Mucosa of rectum (tissue), 2 donors: ENCODE measurements around the gene TMEM150B.

Experiments used
- H3K27ac ChIP-seq, 2 donors: one replicate each; pipeline ENCODE4 v1.7.0; 2013; ENCODE audit warnings: inconsistent platforms in 2 of 2, low read depth in 2 of 2, low read length in 2 of 2
- H3K27me3 ChIP-seq, 2 donors: one replicate each; pipeline ENCODE4 v1.7.0; 2013; ENCODE audit warnings: low read length in 2 of 2; ENCODE audit not compliant: control insufficient read depth in 2 of 2, insufficient read depth in 2 of 2
- H3K36me3 ChIP-seq, 2 donors: one replicate each; pipeline ENCODE4 v1.7.0; 2013; ENCODE audit warnings: low read length in 2 of 2; ENCODE audit not compliant: control insufficient read depth in 2 of 2, insufficient read depth in 2 of 2
- H3K4me1 ChIP-seq, 2 donors: one replicate each; pipeline ENCODE4 v1.7.0; 2013; ENCODE audit warnings: low read length in 2 of 2, mild to moderate bottlenecking in 1 of 2; ENCODE audit not compliant: control insufficient read depth in 2 of 2, insufficient read depth in 2 of 2
- H3K4me3 ChIP-seq, 2 donors: one replicate each; pipeline ENCODE4 v1.7.0; 2013; ENCODE audit warnings: low read length in 2 of 2
- H3K9ac ChIP-seq, 2 donors: one replicate each; pipeline ENCODE4 v1.7.0; 2013; ENCODE audit warnings: low read length in 2 of 2, low read depth in 1 of 2, mild to moderate bottlenecking in 1 of 2
- H3K9me3 ChIP-seq, 2 donors: one replicate each; pipeline ENCODE4 v1.7.0; 2013; ENCODE audit warnings: low read length in 2 of 2; ENCODE audit not compliant: control insufficient read depth in 2 of 2
- donor health status: healthy.
- donor health status: Normal muscosa, but diverticular disease.

The TMEM150B gene

DNA sequence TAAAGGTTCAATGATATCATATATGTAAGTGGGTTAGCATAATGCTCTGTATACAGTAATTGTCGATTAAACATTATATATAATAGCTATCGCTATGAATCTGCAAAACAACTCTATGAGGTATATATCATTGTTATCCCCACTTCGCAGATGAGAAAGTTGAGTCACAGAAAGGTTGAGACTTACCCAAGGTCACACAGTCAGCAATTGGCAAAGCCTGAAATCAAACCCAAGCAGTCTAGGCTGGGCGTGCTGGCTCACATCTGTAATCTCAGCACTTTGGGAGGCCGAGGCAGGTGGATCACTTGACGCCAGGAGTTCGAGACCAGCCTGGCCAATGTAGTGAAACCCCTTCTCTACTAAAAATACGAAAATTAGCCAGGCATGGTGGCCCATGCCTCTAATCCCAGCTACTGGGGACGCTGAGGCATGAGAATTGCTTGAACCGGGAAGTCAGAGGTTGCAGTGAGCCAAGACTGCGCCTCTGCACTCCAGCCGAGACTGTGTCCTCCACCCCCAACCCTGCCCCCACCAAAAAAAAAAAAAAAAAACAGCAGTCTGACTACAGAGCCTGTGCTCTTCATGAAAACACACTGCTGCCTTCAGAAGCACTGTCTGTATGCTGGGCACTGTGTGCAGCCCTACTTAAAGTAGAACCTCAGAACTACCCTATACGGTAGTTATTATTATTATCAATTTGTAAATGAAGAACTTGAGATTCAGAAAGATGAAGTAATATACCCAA lies 46.6 kb downstream of the TMEM150B start:
- no peak overlapping the region for H3K9ac ChIP-seq
- no peaks in the 10 kb centered on the region for H3K9me3 ChIP-seq
- H3K4me3 ChIP-seq: peak overlapping the region; percentile 42 to 86
- H3K27me3 ChIP-seq: peaks cover 0 to 6% of the 10 kb centered on the region in 2 donors
- no peak overlapping the region for H3K27ac ChIP-seq
- H3K4me1 ChIP-seq: peaks cover 12 to 15% of the 10 kb centered on the region in 2 donors
- H3K36me3 ChIP-seq: peaks cover 12 to 19% of the 10 kb centered on the region in 2 donors

DNA sequence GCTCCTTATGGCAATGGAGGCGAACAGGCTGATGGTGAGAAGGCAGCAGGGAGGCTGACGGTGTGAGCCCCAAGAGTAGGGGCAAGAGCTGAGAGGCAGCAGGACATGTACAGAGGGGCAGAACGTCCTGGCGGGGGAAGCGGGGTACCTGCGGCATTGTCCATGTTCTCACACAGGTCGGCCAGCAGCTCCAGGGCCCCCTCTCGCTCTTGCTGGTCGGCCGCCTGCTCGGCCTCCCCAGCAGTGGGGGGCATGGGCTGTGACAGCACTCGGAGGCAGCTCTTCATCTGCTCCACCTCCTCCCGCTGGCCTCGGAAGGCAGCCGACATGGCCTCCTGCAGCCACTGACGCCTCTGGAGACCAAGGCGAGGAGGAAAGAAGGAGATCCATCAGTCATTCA lies 47.6 kb downstream of the TMEM150B start:
- peaks cover 14 to 24% of the 10 kb centered on the region in 2 donors for H3K36me3 ChIP-seq

DNA sequence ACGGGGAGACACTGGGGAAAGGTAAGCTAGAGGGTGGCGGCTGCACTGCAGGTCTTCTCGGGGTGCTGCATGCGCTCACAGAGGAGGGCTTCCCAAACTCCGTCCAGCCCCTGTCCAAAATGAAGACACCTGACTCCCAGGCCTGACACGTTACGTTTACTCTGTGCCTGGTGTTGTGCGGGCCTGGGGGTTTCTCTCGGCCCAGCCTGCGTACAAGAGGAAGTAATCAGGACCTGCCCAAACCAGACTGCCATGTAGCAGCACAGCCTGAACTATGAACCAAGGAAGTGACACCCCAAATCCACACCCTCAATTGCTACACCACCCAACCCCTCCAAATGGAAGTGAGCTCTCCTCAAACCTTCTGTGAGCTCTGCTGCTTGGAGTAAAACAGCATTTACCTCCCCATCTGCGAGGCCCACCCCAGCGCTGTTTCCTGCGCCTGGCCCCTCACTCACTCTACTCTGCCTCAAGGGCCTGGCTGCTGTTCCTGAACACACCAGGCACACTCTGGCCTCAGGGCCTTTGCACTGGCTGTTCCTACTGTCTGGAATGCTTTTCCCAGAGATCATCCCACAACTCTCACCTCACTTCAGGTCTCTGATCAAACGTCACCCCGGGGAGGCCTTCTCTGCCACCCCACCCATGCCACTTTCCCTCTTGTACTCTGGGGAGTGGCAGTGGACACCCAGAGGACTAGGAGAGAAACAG lies 48.3 kb downstream of the TMEM150B start:
- no peaks in the 10 kb centered on the region for H3K27me3 ChIP-seq
- H3K9me3 ChIP-seq: no peaks in the 10 kb centered on the region
- H3K36me3 ChIP-seq: peaks cover 17 to 26% of the 10 kb centered on the region in 2 donors
- no peak overlapping the region for H3K9ac ChIP-seq
- no peak overlapping the region for H3K4me3 ChIP-seq
- H3K27ac ChIP-seq: peak overlapping the region; percentile 41 to 61
- peaks cover 11 to 15% of the 10 kb centered on the region in 2 donors for H3K4me1 ChIP-seq

More for the DNA sequence above, 47.6 kb downstream of the TMEM150B start:
- Histone ChIP-seq H3K27ac (peak overlapping the region; percentile 41 to 61), H3K27me3 (no peaks in the 10 kb centered on the region), H3K4me1 (peaks cover 11 to 15% of the 10 kb centered on the region in 2 donors), H3K9ac (no peak overlapping the region), H3K9me3 (no peaks in the 10 kb centered on the region), H3K4me3 (no peak overlapping the region)

DNA sequence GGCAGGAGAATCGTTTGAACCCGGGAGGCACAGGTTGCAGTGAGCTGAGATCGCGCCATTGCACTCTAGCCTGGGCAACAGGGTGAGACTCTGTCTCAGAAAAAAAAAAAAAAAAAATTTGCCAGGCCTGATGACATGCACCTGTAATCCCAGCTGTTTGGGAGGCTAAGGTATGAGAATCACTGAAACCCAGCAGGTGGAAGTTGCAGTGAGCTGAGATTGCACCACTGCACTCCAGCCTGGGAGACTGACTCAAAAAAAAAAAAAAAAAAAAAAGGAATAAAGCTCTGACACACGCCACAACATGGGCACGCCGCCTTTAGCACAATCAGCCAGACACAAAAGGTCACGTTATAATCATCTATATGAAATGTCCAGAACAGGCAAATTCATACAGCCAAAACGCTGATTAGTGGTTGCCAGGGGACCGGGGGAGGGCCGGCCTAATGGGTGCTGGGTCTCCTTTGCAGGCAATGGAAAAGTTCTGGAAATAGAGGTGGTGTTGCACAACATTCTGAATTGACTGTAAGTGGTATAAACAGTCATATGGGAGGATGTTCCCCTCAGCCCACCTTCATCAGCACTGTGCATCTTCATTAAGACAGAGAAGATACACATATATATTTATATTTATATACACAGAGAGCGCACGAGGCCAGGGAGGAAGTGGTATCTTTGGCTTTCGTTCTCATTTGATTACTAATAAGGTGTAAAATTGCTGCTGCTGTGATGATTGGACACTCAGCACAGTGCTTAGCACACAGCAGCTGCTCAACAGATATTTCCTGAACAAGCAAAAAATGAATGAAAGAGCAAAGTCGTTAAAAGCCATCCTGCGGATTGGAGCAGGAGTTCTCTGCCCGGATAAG lies 49.1 kb downstream of the TMEM150B start:
- peaks cover 17 to 26% of the 10 kb centered on the region in 2 donors for H3K36me3 ChIP-seq
- no peak overlapping the region for H3K9ac ChIP-seq

DNA sequence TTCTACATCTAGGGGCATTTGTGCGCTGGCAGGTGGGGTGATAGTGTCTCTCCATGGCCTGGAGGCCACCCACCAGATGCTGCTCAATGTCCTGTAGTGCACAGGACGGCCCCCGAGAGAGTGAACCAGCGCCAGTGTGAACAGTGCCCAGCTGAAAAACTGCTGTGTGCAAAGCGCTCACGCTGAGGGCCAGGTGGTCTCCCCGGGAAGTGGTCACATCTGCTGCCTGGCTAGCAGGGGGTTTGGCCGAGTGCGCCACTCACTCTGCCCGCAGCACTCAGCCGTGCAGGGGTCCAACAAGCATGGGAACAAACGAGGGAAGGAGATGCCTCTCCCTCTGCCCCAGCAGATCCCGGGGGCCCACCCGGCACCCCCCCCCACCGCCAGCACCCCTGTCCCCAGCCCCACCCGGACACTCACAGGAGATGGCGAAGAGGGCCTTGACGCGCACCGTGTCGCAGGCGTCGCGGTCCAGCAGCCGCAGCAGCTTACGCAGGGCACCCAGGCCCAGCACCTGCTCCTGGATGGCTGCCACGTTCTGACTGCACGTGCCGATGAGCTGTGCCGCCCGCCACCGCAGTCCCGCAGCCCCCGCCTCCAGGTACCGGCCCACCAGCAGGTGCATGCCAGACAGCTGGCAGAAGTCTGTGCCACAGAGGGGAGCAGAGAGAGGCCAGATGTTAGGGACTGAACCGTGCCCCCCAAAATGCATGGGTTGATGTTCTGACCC lies 51.0 kb downstream of the TMEM150B start:
- no peaks in the 10 kb centered on the region for H3K9me3 ChIP-seq
- H3K9ac ChIP-seq: no peak overlapping the region
- peaks cover 7 to 13% of the 10 kb centered on the region in 2 donors for H3K4me1 ChIP-seq
- no peaks in the 10 kb centered on the region for H3K27me3 ChIP-seq
- peaks cover 21 to 39% of the 10 kb centered on the region in 2 donors for H3K36me3 ChIP-seq
- no peak overlapping the region for H3K4me3 ChIP-seq
- H3K27ac ChIP-seq: no peak overlapping the region

More for the DNA sequence above, 49.1 kb downstream of the TMEM150B start:
- H3K27me3 ChIP-seq: no peaks in the 10 kb centered on the region
- H3K27ac ChIP-seq: peak overlapping the region; percentile 41 to 61
- H3K4me1 ChIP-seq: peaks cover 11 to 15% of the 10 kb centered on the region in 2 donors
- H3K4me3 ChIP-seq: no peak overlapping the region
- no peaks in the 10 kb centered on the region for H3K9me3 ChIP-seq

DNA sequence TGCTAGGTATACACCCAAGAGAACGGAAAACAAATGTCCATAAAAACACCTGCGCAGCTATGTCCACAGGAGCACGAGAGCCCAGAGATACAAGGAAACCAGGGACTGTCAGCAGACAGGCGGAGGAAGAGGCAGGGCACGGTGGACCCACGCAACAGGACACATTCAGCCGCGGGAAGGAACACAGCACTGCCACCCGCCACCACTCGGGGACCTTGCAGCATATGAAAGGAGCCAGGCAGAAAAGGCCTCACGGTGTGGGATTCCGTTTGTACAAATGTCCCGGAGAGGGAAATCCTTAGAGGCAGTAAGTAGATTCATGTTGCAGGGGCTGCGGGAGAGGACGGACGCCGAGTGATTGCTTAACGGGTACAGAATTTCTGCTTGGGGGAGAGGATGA lies 53.0 kb downstream of the TMEM150B start:
- H3K36me3 ChIP-seq: peaks cover 16 to 35% of the 10 kb centered on the region in 2 donors
- H3K4me3 ChIP-seq: no peak overlapping the region
- no peaks in the 10 kb centered on the region for H3K27me3 ChIP-seq
- H3K9ac ChIP-seq: no peak overlapping the region
- no peaks in the 10 kb centered on the region for H3K9me3 ChIP-seq
- peaks cover 5 to 7% of the 10 kb centered on the region in 2 donors for H3K4me1 ChIP-seq
- no peak overlapping the region for H3K27ac ChIP-seq

DNA sequence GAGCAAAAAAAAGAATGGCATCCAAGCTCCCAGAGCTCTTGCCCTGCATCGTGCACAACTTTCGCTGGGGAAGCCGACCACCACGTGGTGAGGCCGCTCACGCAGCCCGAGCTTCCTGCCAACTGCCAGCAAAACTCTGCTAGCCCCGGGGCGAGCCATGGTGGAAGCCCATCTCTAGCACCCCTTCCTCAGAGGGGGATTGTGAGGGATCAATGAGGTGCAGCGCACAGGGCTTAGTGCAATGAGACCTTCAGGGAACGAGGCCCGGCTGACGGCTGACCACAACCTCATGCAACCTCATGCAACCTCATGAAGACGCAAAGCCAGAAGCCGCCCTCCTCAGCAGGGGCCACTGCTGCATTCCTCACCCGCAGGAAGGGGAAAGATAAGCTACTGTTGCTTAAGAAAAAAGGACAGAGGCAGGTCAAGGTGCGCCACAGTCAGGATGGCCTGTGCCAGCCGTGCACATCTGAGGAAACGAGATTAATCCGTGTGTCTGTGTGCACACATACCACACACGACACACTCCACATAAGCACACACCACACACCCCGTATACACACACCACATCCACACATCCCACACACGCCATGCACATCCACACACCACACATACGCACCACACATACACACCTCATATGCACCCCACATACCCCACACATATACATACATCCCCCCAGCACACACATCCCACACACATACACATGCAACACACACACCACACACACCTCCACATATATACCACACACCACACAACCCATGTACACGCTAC lies 54.8 kb downstream of the TMEM150B start:
- H3K9ac ChIP-seq: no peak overlapping the region

DNA sequence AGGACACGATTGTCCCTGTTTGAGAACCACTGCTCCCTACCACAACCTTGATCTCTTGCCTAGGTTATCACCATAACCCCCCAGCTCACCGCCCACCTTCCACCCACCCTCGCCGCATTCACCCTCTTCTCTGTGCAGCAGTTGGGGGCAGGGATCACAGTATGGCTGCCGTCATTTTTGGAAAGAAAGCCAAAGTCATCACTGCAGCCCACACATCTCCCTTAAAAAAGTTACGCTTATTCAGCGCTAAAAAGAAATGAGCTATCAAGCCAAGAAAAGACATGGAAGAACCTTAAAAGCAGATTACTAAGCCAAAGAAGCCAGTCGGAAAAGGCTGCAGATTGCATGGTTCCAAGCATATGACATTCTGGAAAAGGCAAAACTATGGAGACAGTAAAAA lies 55.8 kb downstream of the TMEM150B start:
- Histone ChIP-seq H3K27ac (no peak overlapping the region), H3K9ac (no peak overlapping the region), H3K4me3 (no peak overlapping the region), H3K36me3 (peaks cover 13 to 26% of the 10 kb centered on the region in 2 donors), H3K4me1 (no peaks in the 10 kb centered on the region), H3K27me3 (no peaks in the 10 kb centered on the region), H3K9me3 (no peaks in the 10 kb centered on the region)

More for the DNA sequence above, 54.8 kb downstream of the TMEM150B start:
- H3K4me1 ChIP-seq: no peaks in the 10 kb centered on the region
- no peaks in the 10 kb centered on the region for H3K9me3 ChIP-seq
- H3K27ac ChIP-seq: no peak overlapping the region
- H3K36me3 ChIP-seq: peaks cover 13 to 30% of the 10 kb centered on the region in 2 donors
- H3K4me3 ChIP-seq: no peak overlapping the region
- no peaks in the 10 kb centered on the region for H3K27me3 ChIP-seq

DNA sequence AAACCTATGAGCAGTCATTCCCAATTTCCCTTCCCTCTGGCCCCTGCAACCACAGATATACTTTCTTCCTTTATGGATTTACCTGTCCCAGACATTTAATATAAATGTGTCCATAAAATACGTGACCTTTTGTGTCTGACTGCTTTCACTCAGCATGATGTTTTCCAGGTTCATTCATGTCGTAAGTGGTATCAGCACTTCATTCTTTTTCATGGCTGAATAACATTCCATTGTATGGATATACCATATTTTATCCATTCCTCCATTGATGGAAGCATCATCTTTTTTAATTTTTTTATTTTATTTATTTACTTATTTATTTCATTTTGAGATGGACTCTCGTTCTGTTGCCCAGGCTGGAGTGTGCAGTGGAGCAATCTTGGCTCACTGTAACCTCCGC lies 58.3 kb downstream of the TMEM150B start:
- no peaks in the 10 kb centered on the region for H3K4me1 ChIP-seq
- H3K4me3 ChIP-seq: no peak overlapping the region
- no peaks in the 10 kb centered on the region for H3K27me3 ChIP-seq
- H3K9me3 ChIP-seq: no peaks in the 10 kb centered on the region
- no peak overlapping the region for H3K9ac ChIP-seq
- H3K36me3 ChIP-seq: peaks cover 7 to 15% of the 10 kb centered on the region in 2 donors
- H3K27ac ChIP-seq: no peak overlapping the region
